ENCODE measurements around the gene CGB2.
A peak's percentile ranks its signal among the peaks of the same experiment; 100 is the strongest.
"Not testable (repeated sequence)": the region's sequence is repeated elsewhere in the genome, so short reads cannot be mapped to it uniquely, and the experiment has no call there.

The CGB2 gene

GRCh38 chr19:49010453-49010852 lies 21.2 kb upstream of the CGB2 start:
- no peak for DNase-seq (ENCODE audit: low spot score)

GRCh38 chr19:49011194-49011593 lies 20.5 kb upstream of the CGB2 start:
- no peak for DNase-seq (ENCODE audit: low spot score)

GRCh38 chr19:49014123-49014869 lies 17.4 kb upstream of the CGB2 start:
- DNase-seq (ENCODE audit: low spot score), result no peak

DNA sequence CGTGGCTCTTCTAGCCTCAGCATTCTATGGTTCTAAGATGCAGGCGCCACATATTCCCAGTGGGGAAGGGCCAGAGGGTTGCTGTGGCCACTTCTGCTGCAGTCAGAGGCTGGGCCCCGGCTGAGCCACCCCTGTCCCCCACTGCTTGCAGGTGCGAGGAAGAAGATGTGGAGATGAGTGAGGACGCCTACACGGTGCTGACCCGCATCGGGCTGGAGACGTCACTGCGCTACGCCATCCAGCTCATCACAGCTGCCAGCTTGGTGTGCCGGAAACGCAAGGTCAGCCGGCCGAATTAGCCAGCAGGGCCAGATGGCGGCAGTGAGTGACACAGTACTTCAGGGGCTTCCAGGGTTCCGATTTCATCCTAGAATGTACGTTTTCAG lies 16.8 kb upstream of the CGB2 start:
- no peak for DNase-seq (ENCODE audit: low spot score)

GRCh38 chr19:49016067-49016839 lies 15.4 kb upstream of the CGB2 start:
- peak; percentile 0 for DNase-seq (ENCODE audit: low spot score)

GRCh38 chr19:49017041-49017665 lies 14.5 kb upstream of the CGB2 start, which contains the start of gene LHB:
Gene LHB (minus strand): TSS chr19:49017091. CDS start chr19:49017081, 10 bp downstream.
- DNase-seq (ENCODE audit: low spot score), result peak; percentile 1

DNA sequence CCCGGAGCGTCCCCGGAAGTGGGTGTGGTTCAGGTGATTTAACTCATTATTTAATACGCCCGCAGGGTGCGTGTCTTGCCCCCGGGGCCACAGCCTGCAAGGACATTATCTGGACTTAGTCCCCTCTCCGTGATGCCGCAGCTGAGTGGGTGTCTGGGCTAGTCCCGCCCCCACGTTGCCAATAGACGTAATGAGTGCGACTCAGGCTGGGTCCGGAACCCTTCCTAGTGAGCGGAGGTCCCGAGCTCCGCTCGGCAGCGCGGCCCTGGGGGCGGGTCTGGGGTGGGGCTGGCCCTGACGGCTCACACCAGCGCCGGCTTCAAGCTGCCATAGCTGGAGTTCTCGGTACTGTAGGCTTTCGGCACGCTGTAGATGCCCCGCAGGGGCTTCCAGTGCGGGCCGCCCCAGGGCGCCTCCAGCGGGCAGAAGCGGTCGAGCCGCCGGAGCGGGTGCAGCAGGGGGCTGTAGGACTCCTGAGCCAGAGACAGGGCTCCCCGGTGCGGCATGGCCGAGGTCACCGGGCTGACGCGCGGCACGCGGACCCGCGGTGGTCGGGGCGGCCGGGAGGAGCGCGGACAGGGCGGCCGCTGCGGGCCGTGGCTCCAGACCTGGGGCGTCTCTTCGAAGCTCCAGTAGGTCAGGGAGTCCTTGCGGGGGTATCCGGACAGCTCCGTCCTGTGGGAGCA lies 13.9 kb upstream of the CGB2 start:
- peak; percentile 63 for DNase-seq (ENCODE audit: low spot score)

DNA sequence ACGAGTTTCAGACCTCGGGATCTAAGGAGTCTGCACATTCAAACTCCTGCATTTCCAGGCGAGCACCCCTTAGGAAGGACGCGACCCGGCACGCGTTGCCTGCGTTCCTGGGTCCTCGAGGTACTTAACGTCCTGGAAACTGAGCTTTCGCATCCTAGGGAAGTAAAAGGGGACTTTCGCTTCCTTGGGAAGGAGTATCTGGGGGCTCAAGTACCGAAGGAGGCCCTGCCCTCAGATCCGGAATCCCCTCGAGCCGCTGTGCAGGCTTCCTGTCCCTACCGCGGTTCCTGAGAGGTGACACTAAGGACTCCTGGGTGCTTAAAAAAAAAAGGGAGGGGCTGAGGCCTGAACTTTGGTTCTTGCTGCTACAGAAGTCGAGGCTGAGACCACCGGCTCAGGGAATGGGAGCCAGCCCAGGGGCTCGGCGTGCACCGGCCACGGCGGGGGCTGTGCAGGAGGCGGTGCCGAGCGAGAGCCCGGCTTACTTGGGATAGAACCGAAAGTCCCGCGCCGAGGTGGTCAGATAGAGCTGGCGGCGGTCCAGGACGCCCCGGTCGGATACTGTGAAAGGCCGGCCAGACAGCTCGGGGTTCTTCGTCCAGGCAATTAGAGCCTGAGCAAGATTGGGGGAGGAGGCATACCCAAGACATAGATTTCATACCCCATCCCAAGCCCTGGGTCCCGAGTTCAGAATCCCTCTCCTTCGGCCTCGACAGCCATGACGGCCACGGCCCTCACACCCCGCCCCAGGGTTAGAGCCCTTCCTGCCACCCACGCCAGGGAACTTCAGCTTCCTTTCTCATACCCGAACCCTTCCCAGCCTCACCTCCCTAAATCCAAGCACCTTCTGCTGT lies 13.1 kb upstream of the CGB2 start:
- DNase-seq (ENCODE audit: low spot score), result peak; percentile 1

GRCh38 chr19:49019242-49019932 lies 12.3 kb upstream of the CGB2 start:
- peak; percentile 56 for DNase-seq (ENCODE audit: low spot score)

DNA sequence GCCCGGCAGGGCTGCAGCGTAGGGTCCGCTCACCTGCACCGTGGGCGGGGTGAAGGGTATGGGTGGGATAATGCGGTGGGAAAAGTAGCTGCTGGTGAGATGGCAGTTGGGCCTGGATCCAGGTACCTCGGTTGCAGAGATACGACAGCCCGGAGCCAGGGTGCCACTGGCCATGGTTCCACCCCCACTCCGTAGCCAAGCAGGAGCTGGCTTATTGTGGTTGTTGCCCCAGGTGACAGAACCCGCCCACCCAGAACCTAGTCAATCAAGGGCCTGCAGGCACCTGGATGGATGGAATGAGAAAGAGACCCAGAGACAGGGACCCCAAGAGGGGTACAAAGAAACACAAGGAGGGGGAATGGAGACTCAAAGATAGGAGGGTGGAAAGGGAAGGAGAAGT lies 11.3 kb upstream of the CGB2 start:
- DNase-seq (ENCODE audit: low spot score), result peak; percentile 7

DNA sequence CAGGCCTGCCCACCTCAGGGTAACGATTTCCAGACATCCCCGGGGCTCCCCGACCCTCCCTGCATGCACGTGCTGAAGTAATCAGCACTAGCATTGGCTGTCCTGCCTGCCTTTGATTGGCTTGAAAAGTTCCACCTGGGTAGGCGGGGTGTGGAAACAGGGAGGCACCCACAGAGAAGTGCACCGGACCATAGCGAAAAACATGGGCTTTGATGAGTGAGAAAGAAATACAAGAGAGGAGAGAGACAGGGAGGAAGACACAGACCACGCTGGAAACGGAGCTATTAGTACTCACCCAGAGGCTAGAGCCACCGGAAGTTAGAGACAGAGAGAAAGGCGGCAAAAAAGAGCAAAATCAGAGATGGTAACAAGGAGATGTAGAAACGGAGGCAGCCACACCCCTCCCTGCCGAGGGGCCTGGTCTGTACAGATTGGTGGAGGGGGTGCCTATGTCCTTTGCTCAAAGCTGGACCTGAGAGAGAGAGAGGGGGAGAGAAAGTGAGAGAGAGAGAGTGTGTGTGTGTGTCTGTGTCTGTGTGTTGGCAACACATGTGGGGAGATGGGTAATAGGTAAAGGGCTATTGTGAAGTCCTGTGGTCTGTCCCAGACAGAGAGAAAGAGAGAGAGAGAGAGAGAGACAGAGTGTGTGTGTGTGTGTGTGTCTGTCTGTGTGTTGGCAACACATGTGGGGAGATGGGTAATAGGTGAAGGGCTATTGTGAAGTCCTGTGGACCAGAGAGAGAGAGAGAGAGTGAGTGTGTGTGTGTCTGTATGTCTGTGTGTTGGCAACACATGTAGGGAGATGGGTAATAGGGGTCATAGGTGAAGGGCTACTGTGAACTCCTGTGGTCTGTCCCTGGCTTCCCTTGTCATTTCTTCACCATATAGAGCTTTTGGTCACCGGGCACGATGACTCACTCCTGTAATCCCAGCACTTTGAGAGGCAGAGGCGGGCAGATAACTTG lies 10.5 kb upstream of the CGB2 start:
- DNase-seq (ENCODE audit: low spot score), result peak; percentile 61

- DNase-seq (ENCODE audit: low spot score), result no peak
Measured at GRCh38 chr19:49022116-49022515, 9.6 kb upstream of the CGB2 start.

- not testable (repeated sequence) for DNase-seq (ENCODE audit: low spot score)
Measured at GRCh38 chr19:49024233-49024632, 7.5 kb upstream of the CGB2 start, which contains the start of gene CGB3. Gene CGB3 (minus strand): TSS chr19:49024333. CDS start chr19:49023971, 362 bp downstream.

- not testable (repeated sequence) for DNase-seq (ENCODE audit: low spot score)
Measured at GRCh38 chr19:49025088-49025487, 6.6 kb upstream of the CGB2 start.

- DNase-seq (ENCODE audit: low spot score), result peak; percentile 22
Measured at GRCh38 chr19:49025599-49025998, 6.1 kb upstream of the CGB2 start.

GRCh38 chr19:49028686-49029085 lies 3.0 kb upstream of the CGB2 start:
- not testable (repeated sequence) for DNase-seq (ENCODE audit: low spot score)

GRCh38 chr19:49029749-49030148 lies 1.9 kb upstream of the CGB2 start:
- peak; percentile 25 for DNase-seq (ENCODE audit: low spot score)

DNA sequence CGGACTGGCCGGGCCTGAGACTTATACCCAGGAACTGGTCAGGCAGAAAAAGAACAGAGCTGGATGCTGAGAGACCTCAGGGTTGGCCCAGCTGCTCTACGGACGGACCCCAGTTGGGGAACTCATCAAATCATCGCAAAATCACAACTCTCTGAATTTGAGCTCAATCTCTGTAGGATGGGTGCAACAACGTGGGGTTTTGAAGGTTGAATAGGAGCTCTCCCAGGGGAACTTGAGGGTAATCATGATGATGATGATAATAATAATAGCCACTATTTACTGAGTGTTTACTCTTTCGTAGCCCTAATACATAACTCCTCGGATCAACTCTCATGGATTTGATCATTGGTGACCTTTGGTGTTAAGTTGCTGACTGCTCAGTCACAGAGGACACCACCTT lies 1.4 kb upstream of the CGB2 start:
- DNase-seq (ENCODE audit: low spot score), result not testable (repeated sequence)

GRCh38 chr19:49036815-49037214 lies 5.1 kb downstream of the CGB2 start, which contains the start of gene CGB1:
Gene CGB1 (minus strand): TSS chr19:49036895. CDS start chr19:49036711, 184 bp downstream.
- DNase-seq (ENCODE audit: low spot score), result not testable (repeated sequence)
